Measurements from ENCODE around the gene LACTBL1. TPM values are rescaled to one million over a fixed set of nuclear protein-coding genes. Genes with fewer than 3 reads are reported as not detected.

LACTBL1 gene
- total RNA-seq, 1 donor from 2014 or later: not detected

GRCh38 chr1:22913421-22914141 lies 59.1 kb downstream of the LACTBL1 start:
- Mint-ChIP-seq H3K4me1 (ENCODE audit: unreplicated experiment) (peaks cover 7% of the 10 kb centered on the region), H3K9me3 (no peaks in the 10 kb centered on the region), H3K27ac (no peak overlapping the region), H3K4me3 (no peak overlapping the region), H3K27me3 (no peaks in the 10 kb centered on the region), H3K36me3 (peaks cover 5% of the 10 kb centered on the region)
- DNase-seq (ENCODE audit: extremely low spot score, unreplicated experiment): no peak
- no peak for TF ChIP-seq CTCF (conservative IDR thresholded peaks at IDR 0.05)

GRCh38 chr1:22912311-22912710 lies 60.4 kb downstream of the LACTBL1 start:
- DNase-seq (ENCODE audit: extremely low spot score, unreplicated experiment): no peak
- H3K27ac Mint-ChIP-seq: no peak overlapping the region
- H3K36me3 Mint-ChIP-seq: peaks cover 11% of the 10 kb centered on the region
- H3K4me1 Mint-ChIP-seq (ENCODE audit: unreplicated experiment): peaks cover 2% of the 10 kb centered on the region
- no peak for TF ChIP-seq CTCF (conservative IDR thresholded peaks at IDR 0.05)
- no peak overlapping the region for H3K4me3 Mint-ChIP-seq
- H3K27me3 Mint-ChIP-seq: no peaks in the 10 kb centered on the region
- H3K9me3 Mint-ChIP-seq: no peaks in the 10 kb centered on the region

DNA sequence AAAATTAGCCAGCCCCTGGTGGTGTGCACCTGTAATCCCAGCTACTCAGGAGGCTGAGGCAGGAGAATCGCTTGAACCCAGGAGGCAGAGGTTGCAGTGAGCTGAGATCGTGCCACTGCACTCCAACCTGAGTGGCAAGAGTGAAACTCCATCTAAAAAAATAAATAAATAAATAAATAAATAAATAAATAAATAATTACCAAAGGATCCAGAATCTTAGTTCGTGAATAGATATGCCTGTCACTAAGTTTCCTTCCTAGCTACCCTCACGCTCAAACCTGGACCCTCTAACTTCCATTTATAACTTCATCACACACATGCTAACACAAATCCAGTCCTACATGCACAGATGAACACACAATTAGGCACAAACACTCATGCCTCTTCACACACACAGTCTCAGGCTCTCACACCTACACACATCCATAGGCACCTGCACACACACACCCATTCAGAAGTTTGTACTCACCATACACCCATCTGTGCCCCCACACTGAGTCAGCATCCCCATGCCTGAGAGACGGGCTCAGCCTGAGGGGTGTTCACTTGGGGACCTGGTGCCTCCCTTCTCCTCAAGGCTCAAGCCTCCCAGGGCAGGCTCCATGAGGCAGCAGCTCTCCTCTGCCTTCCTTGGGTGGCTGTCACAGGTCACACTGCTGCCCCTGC lies 61.5 kb downstream of the LACTBL1 start:
- Mint-ChIP-seq H3K4me1 (ENCODE audit: unreplicated experiment) (no peaks in the 10 kb centered on the region), H3K27ac (no peak overlapping the region), H3K27me3 (no peaks in the 10 kb centered on the region), H3K4me3 (no peak overlapping the region), H3K36me3 (peaks cover 16% of the 10 kb centered on the region), H3K9me3 (no peaks in the 10 kb centered on the region)
- DNase-seq (ENCODE audit: extremely low spot score, unreplicated experiment): no peak
- peak; percentile 46 for TF ChIP-seq CTCF (conservative IDR thresholded peaks at IDR 0.05)

DNA sequence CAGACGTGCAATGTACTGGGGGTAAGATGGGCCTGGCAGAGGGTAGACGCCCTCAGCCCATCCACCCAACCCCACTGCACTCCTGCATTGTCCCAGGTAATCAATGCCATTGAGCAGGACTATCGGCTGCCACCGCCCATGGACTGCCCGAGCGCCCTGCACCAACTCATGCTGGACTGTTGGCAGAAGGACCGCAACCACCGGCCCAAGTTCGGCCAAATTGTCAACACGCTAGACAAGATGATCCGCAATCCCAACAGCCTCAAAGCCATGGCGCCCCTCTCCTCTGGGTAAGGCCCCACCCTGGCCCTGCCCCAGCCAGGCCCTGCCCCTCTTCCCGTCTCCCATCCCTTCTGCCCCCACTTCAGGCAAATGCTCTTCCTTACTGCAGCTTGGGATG lies 62.4 kb downstream of the LACTBL1 start:
- Mint-ChIP-seq H3K4me3 (no peak overlapping the region), H3K27me3 (no peaks in the 10 kb centered on the region), H3K27ac (no peak overlapping the region), H3K4me1 (ENCODE audit: unreplicated experiment) (no peaks in the 10 kb centered on the region), H3K9me3 (no peaks in the 10 kb centered on the region), H3K36me3 (peaks cover 21% of the 10 kb centered on the region)
- DNase-seq (ENCODE audit: extremely low spot score, unreplicated experiment): no peak
- no peak for TF ChIP-seq CTCF (conservative IDR thresholded peaks at IDR 0.05)

- H3K9me3 Mint-ChIP-seq: no peaks in the 10 kb centered on the region
- H3K27ac Mint-ChIP-seq: no peak overlapping the region
- no peak for DNase-seq (ENCODE audit: extremely low spot score, unreplicated experiment)
- H3K4me3 Mint-ChIP-seq: no peak overlapping the region
- TF ChIP-seq CTCF (conservative IDR thresholded peaks at IDR 0.05): no peak
- H3K36me3 Mint-ChIP-seq: peaks cover 21% of the 10 kb centered on the region
- H3K4me1 Mint-ChIP-seq (ENCODE audit: unreplicated experiment): no peaks in the 10 kb centered on the region
- no peaks in the 10 kb centered on the region for H3K27me3 Mint-ChIP-seq
Measured at GRCh38 chr1:22908880-22909426, 63.7 kb downstream of the LACTBL1 start.
